Measurements from ENCODE around the gene SIK3.

SIK3 gene

DNA sequence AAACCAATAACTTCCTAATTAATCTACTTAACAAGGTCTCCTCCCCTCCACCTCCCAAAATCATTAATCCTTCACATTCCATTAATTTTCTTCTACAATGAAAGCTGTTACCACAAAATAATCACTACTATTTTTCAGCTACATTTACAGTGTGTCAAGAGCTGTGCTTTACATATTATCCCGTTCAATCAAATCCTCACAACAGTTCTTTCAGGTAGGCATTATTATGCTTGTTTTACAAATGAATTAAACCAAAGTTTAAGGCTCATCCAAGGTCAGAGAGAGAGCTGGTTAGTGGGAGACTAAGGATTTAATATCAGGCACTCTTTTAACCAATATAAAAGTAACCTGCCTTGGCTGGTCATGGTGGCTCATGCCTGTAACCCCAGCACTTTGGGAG, 107.4 kb downstream of the SIK3 start:
- H3K27me3 ChIP-seq, result no peaks in the 10 kb centered on the region
- H3K36me3 ChIP-seq, result no peaks in the 10 kb centered on the region
- DNase-seq, result no peak
- no peaks in the 10 kb centered on the region for H3K9me3 ChIP-seq
- TF ChIP-seq, protein P1, sequence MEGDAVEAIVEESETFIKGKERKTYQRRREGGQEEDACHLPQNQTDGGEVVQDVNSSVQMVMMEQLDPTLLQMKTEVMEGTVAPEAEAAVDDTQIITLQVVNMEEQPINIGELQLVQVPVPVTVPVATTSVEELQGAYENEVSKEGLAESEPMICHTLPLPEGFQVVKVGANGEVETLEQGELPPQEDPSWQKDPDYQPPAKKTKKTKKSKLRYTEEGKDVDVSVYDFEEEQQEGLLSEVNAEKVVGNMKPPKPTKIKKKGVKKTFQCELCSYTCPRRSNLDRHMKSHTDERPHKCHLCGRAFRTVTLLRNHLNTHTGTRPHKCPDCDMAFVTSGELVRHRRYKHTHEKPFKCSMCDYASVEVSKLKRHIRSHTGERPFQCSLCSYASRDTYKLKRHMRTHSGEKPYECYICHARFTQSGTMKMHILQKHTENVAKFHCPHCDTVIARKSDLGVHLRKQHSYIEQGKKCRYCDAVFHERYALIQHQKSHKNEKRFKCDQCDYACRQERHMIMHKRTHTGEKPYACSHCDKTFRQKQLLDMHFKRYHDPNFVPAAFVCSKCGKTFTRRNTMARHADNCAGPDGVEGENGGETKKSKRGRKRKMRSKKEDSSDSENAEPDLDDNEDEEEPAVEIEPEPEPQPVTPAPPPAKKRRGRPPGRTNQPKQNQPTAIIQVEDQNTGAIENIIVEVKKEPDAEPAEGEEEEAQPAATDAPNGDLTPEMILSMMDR (IDR thresholded peaks at IDR 0.05; ENCODE audit: low read depth, low read length), result no peak
- H3K4me1 ChIP-seq, result no peaks in the 10 kb centered on the region; the same call in 1 of the 2 replicates
- H3K4me3 ChIP-seq (ENCODE audit: low read depth, low read length), result no peak overlapping the region

DNA sequence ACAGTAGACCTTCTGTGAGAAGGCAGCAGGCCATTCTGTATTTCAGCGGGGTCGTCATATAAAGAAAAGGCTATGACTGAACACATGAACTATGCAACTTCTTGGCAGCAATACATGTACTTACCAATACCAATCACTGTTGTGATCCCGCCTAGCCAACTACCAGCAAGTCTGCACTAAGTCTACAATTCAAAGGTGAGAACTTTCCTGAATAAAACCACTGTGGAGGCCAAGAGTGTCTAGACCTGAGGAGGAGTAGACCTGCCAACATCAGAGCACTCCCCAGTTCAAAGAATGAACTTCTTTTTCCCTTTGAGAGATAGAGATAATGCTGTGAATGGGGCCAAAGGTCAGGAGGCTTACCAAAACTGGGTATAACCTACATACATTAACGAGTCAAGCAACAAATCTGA, 108.2 kb downstream of the SIK3 start:
- TF ChIP-seq, protein P1 (IDR thresholded peaks at IDR 0.05; ENCODE audit: low read depth, low read length), result no peak
- DNase-seq, result no peak
- Histone ChIP-seq H3K36me3 (no peaks in the 10 kb centered on the region), H3K4me3 (ENCODE audit: low read depth, low read length) (no peak overlapping the region), H3K9me3 (no peaks in the 10 kb centered on the region), H3K4me1 (peaks cover 3% of the 10 kb centered on the region), H3K27me3 (no peaks in the 10 kb centered on the region)

DNA sequence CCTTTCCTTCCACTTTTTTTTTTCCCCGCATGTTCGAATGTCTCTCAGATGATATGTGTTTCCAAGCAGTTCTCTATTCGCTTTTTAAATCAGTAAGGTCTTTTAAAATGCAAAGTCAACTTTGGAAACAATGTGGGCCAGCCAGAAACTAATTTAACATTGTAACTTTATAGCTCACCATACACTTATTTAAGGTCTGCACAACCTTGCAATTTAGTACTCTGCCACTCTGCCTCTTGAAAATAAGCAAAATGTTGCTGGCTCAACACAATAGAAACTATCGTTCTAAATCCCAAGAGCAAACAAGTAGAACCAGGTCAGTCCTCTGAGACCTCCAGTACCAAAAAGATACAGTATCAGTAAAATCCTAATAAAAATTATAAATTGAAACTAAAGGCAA, 109.0 kb downstream of the SIK3 start:
- H3K4me3 ChIP-seq (ENCODE audit: low read depth, low read length), result no peak overlapping the region

DNA sequence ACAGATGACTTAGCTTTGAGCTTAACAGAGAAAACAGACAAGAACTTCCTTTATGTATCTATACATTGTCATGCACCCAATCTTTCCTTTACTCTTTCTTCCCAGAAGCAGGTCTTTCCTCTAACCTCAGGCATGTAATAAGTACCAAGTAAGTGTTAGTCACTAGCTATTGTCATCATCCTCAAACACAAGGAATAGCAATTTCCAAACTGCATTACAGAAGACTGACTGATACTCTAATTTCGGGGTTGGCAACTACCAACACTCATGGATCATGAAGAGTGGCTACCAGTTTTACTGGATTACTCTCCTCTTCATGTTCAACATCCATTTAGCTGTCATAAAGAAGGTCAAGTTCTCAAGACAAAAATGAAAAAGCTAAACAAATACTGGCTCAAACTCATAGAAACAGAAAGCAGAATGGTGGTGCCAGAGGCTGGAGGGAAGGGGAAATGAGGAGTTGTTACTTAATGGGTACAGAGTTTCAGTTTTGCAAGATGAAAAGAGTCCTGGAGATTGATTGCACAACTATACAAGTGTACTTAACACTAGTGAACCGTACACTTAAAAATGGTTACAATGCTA, 111.6 kb downstream of the SIK3 start:
- Histone ChIP-seq H3K27me3 (no peaks in the 10 kb centered on the region), H3K4me1 (peaks cover 4% of the 10 kb centered on the region), H3K9me3 (no peaks in the 10 kb centered on the region), H3K4me3 (ENCODE audit: low read depth, low read length) (no peak overlapping the region), H3K36me3 (no peaks in the 10 kb centered on the region)
- DNase-seq, result no peak
- TF ChIP-seq, protein P1 (IDR thresholded peaks at IDR 0.05; ENCODE audit: low read depth, low read length), result no peak

More for the DNA sequence above, 109.0 kb downstream of the SIK3 start:
- Histone ChIP-seq H3K9me3 (no peaks in the 10 kb centered on the region), H3K36me3 (no peaks in the 10 kb centered on the region), H3K4me1 (peaks cover 4% of the 10 kb centered on the region), H3K27me3 (no peaks in the 10 kb centered on the region)
- no peak for DNase-seq
- TF ChIP-seq, protein P1 (IDR thresholded peaks at IDR 0.05; ENCODE audit: low read depth, low read length), result no peak

DNA sequence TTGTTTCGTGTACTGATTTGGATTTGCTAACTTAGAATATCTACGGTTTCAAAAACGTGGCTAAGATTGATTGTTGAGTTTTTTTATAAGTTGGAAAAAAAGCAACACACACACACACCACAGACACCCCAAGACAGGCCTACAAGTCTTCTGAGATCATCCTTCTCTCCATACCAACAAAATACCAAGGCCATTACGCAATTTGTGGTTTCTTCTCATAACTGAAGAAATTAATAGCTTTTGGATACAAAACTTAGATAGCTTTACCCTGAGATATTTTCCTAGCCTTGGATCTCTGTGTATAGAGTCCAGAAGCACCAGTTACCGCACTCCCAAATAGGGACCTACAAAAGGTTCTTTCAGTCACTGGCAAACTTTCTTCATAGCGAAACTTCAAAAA, 113.6 kb downstream of the SIK3 start:
- Histone ChIP-seq H3K4me1 (peaks cover 4% of the 10 kb centered on the region), H3K27me3 (no peaks in the 10 kb centered on the region), H3K9me3 (no peaks in the 10 kb centered on the region), H3K36me3 (no peaks in the 10 kb centered on the region; the same call in 1 of the 2 replicates), H3K4me3 (ENCODE audit: low read depth, low read length) (no peak overlapping the region)
- TF ChIP-seq, protein P1 (IDR thresholded peaks at IDR 0.05; ENCODE audit: low read depth, low read length), result no peak
- no peak for DNase-seq

DNA sequence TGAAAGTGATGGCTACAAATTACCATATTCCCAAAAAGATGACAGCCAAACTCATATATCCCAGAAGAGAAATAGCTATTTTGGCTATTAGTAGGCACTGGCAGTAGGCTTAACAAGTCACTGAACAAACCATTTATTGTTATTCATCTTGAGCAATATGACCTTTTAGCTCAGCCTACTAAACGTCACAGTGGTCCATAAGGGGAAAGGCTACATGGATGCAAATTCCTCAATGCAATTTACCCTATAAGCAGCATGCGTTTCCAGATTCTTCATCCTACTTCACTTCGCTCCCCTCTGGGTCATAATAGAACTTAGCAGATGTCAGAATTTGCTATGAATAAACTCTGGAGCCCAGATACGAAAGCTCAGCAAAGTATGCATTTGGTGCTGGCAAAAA, 114.0 kb downstream of the SIK3 start:
- H3K4me1 ChIP-seq, result peaks cover 4% of the 10 kb centered on the region
- no peaks in the 10 kb centered on the region for H3K9me3 ChIP-seq
- H3K4me3 ChIP-seq (ENCODE audit: low read depth, low read length), result no peak overlapping the region
- no peaks in the 10 kb centered on the region for H3K27me3 ChIP-seq
- H3K36me3 ChIP-seq, result no peaks in the 10 kb centered on the region; the same call in 1 of the 2 replicates
- no peak for DNase-seq
- TF ChIP-seq, protein P1 (IDR thresholded peaks at IDR 0.05; ENCODE audit: low read depth, low read length), result no peak
